BJ (cell line): ENCODE results near the gene PRAME. TPM values are rescaled to one million over a fixed set of nuclear protein-coding genes. Genes with fewer than 3 reads are reported as not detected.
"Not testable (repeated sequence)": the region's sequence is repeated elsewhere in the genome, so short reads cannot be mapped to it uniquely, and the experiment has no call there.

Experiments used
- CTCF ChIA-PET: fragments of 350-600 bp; formaldehyde crosslinking; extraction: SDS; loops from one replicate; lab custom pipeline; 2021; ENCODE audit warnings: antibody characterized with exemption, inconsistent platforms; lab: Yijun Ruan, JAX
- POLR2A ChIA-PET: fragments of 300-600 bp; sonication (Branson Sonifier 250); formaldehyde crosslinking; extraction: SDS; loops from one replicate; lab custom pipeline; 2021; ENCODE audit warnings: antibody characterized with exemption; lab: Charles Lee
- DNase-seq: peaks from one replicate; pipeline ENCODE4 v3.0.0-alpha.2; 2011; ENCODE audit warnings: low read depth
- H3K27me3 ChIP-seq: 2 replicates; pipeline ENCODE4 v1.6.0; 2011; ENCODE audit warnings: low read length; ENCODE audit not compliant: control insufficient read depth, insufficient read depth
- H3K36me3 ChIP-seq: 2 replicates; pipeline ENCODE4 v1.5.1; 2011; ENCODE audit warnings: low read length; ENCODE audit not compliant: control insufficient read depth, insufficient read depth
- H3K4me3 ChIP-seq: 2 replicates; pipeline ENCODE4 v1.5.1; 2011; ENCODE audit warnings: low read depth, mild to moderate bottlenecking, control low read depth, low read length
- CTCF ChIP-seq: IDR thresholded peaks from 2 replicates; pipeline ENCODE4 v1.5.1; 2011; ENCODE audit warnings: low read depth, mild to moderate bottlenecking, control low read depth, inconsistent platforms, low read length, moderate library complexity; ENCODE audit not compliant: insufficient read depth
- polyA minus RNA-seq: library from RNA; depleted of rRNA, polyadenylated mRNA; stranded (reverse); fragments of >200 nt; gene quantifications from 2 replicates; pipeline ENCODE4 v1.2.3, GENCODE V29; 2011; rRNA and poly(A)+ RNA removed
- polyA plus RNA-seq: library from polyadenylated mRNA; depleted of rRNA; stranded (reverse); fragments of >200 nt; gene quantifications from 2 replicates; pipeline ENCODE4 v1.2.3, GENCODE V29; 2011; rRNA removed

The PRAME gene
- polyA plus RNA-seq (0.15 TPM in 1 of 2 replicates, not detected in the other), polyA minus RNA-seq (0.10 and 0.62 TPM in 2 replicates)

DNA sequence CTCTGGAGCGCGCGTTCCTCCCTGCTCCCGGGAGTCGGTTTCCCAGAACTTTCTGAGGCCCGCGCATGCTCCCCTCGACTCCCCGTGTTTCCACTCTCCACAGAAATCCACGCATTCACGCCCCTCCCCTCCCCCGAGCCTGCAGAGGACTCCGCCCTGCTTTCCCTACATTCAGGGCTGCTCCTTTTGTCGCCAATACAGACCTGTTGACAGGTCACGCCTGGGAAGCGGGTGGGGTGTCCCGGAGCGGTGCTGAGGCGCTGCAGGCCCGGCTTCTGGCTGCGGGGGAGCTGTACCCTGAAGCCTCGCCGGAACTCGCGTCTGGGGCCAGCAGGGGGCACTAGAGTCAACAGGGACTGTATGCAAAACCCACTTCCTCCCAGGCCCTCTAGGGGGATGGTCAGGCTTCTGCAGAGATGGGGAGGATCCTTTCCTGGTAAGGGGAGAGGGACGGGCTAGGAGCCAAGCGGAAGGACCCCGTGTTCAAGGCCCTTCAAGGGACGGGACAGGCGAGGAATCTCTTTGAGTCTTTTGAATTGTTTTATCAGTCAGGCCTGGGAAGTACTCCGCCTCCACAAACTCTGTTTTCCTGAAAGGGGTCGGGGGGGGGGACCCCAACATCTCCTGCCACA is at the start of gene PRAME:
Gene PRAME, minus strand, starts transcription at position 294 of the 632 bp plus-strand sequence. CDS start 2,433 bp downstream, outside the sequence.
- 0 out of 2 replicates have a peak, but pooled peaks cover 1% of the 10 kb centered on the region for H3K27me3 ChIP-seq
- ChIA-PET CTCF (no interaction called here), POLR2A (no interaction called here)
- TF ChIP-seq CTCF = peak; percentile 39
- no peak within 1 kb of the TSS for H3K4me3 ChIP-seq
- no peaks in the 10 kb centered on the region for H3K36me3 ChIP-seq
- no peak for DNase-seq

- DNase-seq, POLR2A ChIA-PET, H3K36me3 ChIP-seq, H3K27me3 ChIP-seq, CTCF ChIA-PET, H3K4me3 ChIP-seq: not testable (repeated sequence)
Observed at GRCh38 chr22:22608022-22608421, 49.0 kb upstream of the PRAME start.

- H3K4me3 ChIP-seq = no peak overlapping the region
- no peaks in the 10 kb centered on the region; the same call in 1 of the 2 replicates for H3K27me3 ChIP-seq
- no peaks in the 10 kb centered on the region for H3K36me3 ChIP-seq
- no peak for TF ChIP-seq CTCF
- ChIA-PET CTCF (interaction anchor here (0.9 to 1.1 kb wide), 2 partner anchors 14 to 17 kb away, joined by 4 read pairs; no protein-coding TSS in a partner anchor), POLR2A (no interaction called here)
- no peak for DNase-seq
Observed at GRCh38 chr22:22605074-22605404, 46.0 kb upstream of the PRAME start.

DNA sequence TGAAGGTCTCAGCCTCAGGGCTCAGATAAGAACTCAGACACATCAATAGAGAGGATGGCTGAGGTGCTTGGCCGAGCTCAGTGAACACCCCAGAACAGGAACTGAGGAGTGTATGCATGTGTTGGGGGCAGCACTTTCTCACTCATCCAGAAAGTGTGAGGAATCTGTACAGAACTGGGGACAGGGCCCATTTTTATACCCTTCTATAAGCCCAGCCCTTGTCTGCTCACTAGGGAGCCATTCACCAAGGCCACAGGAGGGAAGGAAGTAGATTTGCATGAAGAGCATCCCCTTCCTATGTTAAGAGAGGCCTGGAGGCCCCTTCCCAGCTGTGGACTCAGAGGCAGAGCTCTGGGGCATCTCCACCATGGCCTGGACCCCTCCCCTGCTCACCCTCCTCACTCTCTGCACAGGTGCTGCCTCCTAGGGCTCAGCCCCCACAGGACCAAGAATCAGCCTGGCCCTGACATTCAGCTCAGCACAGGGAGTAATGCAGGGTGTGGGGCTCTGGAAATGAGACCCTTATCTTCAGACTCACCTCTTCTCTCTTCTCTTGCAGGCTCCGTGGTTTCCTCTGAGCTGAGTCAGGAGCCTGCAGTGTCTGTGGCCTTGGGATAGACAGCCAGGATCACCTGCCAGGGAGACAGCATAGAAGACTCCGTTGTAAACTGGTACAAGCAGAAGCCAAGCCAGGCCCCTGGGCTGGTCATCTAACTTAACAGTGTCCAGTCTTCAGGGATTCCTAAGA is 45.4 kb upstream of the PRAME start:
- no peak for DNase-seq
- no peak for TF ChIP-seq CTCF
- no peaks in the 10 kb centered on the region for H3K36me3 ChIP-seq
- H3K27me3 ChIP-seq = no peaks in the 10 kb centered on the region; the same call in 1 of the 2 replicates
- no peak overlapping the region for H3K4me3 ChIP-seq
- POLR2A ChIA-PET = no interaction called here
- CTCF ChIA-PET = interaction anchor here (0.9 to 1.1 kb wide), 2 partner anchors 13 to 17 kb away, joined by 4 read pairs; no protein-coding TSS in a partner anchor

GRCh38 chr22:22603470-22603947 is 44.4 kb upstream of the PRAME start:
- no peak for TF ChIP-seq CTCF
- H3K36me3 ChIP-seq = no peaks in the 10 kb centered on the region
- DNase-seq = no peak
- POLR2A ChIA-PET = no interaction called here
- no peaks in the 10 kb centered on the region; the same call in 1 of the 2 replicates for H3K27me3 ChIP-seq
- CTCF ChIA-PET = no interaction called here
- H3K4me3 ChIP-seq = no peak overlapping the region
